ENCODE results near the gene SCGB3A1.

GRCh38 chr5:180590543-180591310, 572 bp downstream of the SCGB3A1 start:
- TF ChIP-seq POLR2AphosphoS5 (IDR thresholded peaks at IDR 0.05) = no peak
- no peak for TF ChIP-seq CTCF (IDR thresholded peaks at IDR 0.05)
